GM21381 (cell line): ENCODE measurements around the gene HAP1.
"Not testable (repeated sequence)": the region's sequence is repeated elsewhere in the genome, so short reads cannot be mapped to it uniquely, and the experiment has no call there.

Experiments used
- ATAC-seq: cut with Tn5 transposase; IDR thresholded peaks from one replicate; pipeline ENCODE4 v1.9.1; 2021; ENCODE audit warnings: mild to moderate bottlenecking, moderate library complexity; ENCODE audit not compliant: unreplicated experiment

The HAP1 gene

DNA sequence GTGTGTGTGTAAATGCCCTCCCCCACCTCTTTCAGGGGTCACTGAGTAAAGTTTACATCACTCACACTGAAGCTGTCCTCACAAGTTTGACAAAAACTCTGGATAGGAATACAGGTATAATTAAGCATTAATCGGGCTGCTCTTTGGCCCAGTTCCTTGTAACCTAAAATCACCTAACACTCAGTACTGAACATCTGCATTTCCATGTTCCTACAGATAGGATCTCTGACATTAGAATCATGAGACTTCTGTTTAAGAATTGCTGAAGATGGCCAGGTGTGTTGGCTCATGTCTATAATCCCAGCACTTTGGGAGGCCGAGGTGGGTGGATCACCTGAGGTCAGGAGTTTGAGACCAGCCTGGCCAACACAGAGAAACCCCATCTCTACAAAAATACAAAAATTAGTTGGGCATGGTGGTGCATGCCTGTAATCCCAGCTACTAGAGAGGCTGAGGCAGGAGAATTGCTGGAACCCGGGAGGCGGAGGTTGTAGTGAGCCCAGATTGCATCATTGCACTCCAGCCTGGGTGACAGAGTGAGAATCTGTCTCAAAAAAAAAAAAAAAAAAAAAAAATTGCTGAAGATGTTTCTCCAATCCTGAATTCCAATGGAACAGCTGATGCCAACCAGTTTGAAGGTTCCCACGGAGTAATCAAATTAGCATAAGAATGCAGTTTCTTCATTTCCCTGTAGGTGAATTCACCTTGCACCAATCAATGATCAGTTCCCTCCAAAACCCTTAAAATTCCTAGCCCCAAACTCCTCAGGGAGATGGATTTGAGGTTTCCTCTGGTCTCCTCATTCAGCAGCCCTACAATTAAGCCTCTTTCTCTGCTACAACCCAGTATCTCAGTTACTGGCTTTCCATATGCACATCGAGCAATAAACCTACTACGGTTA, 59.0 kb downstream of the HAP1 start:
- ATAC-seq = not testable (repeated sequence)
